Ovary (tissue), 9 donors: ENCODE results near the gene CYS1. TPM values are rescaled to one million over a fixed set of nuclear protein-coding genes. Genes with fewer than 3 reads are reported as not detected.

Source experiments
- DNase-seq, 5 donors: peaks; one replicate each; pipeline ENCODE4 v3.0.0-alpha.2; 2019 to 2020
- H3K27ac ChIP-seq, 2 donors: fragments of 200-600 bp; one replicate each; pipeline versions ENCODE4 v1.5.1 to v1.8.0; 2019 to 2022
- H3K27me3 ChIP-seq: fragments of 200-600 bp; one replicate; pipeline ENCODE4 v1.8.0; 2022
- H3K36me3 ChIP-seq: fragments of 200-600 bp; sonication (generic); one replicate; pipeline ENCODE4 v1.5.1; 2019
- H3K4me1 ChIP-seq: one replicate; pipeline ENCODE4 v1.8.1; 2013; ENCODE audit warnings: mild to moderate bottlenecking, moderate library complexity; ENCODE audit not compliant: insufficient read depth
- H3K4me3 ChIP-seq: fragments of 200-600 bp; sonication (generic); one replicate; pipeline ENCODE4 v1.5.1; 2017
- H3K9me3 ChIP-seq, 2 donors: fragments of 200-600 bp in 1 of 2; sonication (generic) in 1 of 2; one replicate each; pipeline versions ENCODE4 v1.5.1 to v1.8.1; 2013 to 2019; ENCODE audit warnings: mild to moderate bottlenecking in 1 of 2, moderate library complexity in 1 of 2
- CTCF ChIP-seq, 3 donors: fragments of 450-650 bp in 2 of 3; fragments of 200-600 bp in 1 of 3; IDR thresholded peaks; one replicate each; pipeline versions ENCODE4 v1.5.1 to v1.8.0; 2016 to 2022; ENCODE audit warnings: antibody characterized with exemption in 3 of 3, mild to moderate bottlenecking in 1 of 3
- EP300 ChIP-seq: sonication (generic); formaldehyde crosslinking; IDR thresholded peaks from one replicate; pipeline ENCODE4 v1.6.1; 2017; ENCODE audit warnings: antibody characterized with exemption
- POLR2A ChIP-seq: fragments of 450-650 bp; IDR thresholded peaks from one replicate; pipeline ENCODE4 v1.6.1; 2017; ENCODE audit warnings: antibody characterized with exemption, mild to moderate bottlenecking, moderate library complexity
- WGBS, 3 donors: extraction: QIAGEN DNeasy Blood & Tissue Kit in 1 of 3; methylation state at CpG; one replicate each; pipeline versions ENCODE4 v1.1.5 to v1.1.7; 2013 to 2017; 5-methylcytosine and 5-hydroxymethylcytosine counted together
- intact Hi-C, 4 donors: fragments of 100-400 bp; cut with DNase I; formaldehyde crosslinking; loops; one replicate each; pipeline versions ENCODE4 v1.11.0 to v1.15.1; 2022 to 2023
- polyA plus RNA-seq, 2 donors: library from polyadenylated mRNA; stranded (reverse); fragments of 200-250 nt in 1 of 2; fragments of 350-450 nt in 1 of 2; fragmentation: Illumina TruSeq in 1 of 2; extraction: RNeasy Lipid Tissue Mini Kit (QIAGEN cat#74804) in 1 of 2; gene quantifications; one replicate each; pipeline ENCODE4 v1.2.3, GENCODE V29; 2013 to 2014
- total RNA-seq, 7 donors: library from RNA; depleted of rRNA in 2 of 7; stranded (reverse); fragments of >200 nt in 2 of 7; fragmentation: NEBNext Ultra II Directional in 3 of 7; extraction: Animal tissue kit (Norgen Biotek cat#: 25700) in 3 of 7; gene quantifications; one replicate each; pipeline versions ENCODE4 v1.1.0 to v1.2.4, GENCODE V29; 2016 to 2023
- donor health status: DM: no; HTN: no; CAD: no; lungs with moderate emphysema.
- donor health status: DM: no; HTN: no; CAD: no.
- donor health status: Bipolar disorder and iron deficiency.
- donor health status: DM: yes; HTN: yes; CAD: no.
- donor health status: DM: no; HTN: no; CAD: no.
- donor health status: DM: yes; HTN: yes; CAD: no.

CYS1 gene
- total and polyA plus RNA-seq, 9 donors: 5.9 to 21.5 (median 12.0) TPM

DNA sequence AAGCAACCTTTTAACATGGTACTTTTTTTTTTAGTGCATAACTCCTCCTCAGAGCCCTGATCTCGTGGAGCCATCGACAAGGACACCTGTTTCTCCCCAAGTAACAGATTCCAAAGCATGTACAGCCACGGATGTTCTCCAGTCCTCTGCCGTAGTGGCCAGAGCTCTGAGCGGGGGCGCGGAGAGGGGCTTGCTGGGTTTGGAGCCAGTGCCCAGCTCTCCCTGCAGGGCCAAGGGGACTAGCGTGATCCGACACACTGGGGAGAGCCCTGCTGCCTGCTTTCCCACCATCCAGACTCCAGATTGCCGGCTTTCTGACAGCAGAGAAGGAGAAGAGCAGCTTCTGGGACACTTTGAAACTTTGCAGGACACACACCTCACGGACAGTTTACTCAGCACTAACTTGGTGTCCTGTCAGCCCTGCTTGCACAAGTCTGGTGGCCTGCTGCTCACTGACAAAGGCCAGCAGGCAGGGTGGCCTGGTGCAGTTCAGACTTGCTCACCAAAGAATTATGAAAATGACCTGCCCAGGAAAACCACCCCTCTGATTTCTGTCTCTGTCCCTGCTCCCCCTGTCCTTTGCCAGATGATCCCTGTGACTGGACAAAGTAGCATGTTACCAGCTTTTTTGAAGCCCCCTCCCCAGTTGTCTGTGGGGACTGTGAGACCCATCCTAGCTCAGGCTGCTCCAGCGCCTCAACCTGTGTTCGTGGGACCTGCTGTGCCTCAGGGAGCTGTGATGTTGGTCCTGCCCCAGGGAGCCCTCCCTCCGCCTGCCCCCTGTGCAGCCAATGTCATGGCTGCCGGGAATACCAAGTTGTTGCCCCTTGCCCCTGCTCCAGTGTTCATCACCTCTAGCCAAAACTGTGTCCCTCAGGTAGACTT is 32.4 kb downstream of the CYS1 start:
- peaks cover 7% of the 10 kb centered on the region for H3K4me1 ChIP-seq
- DNase-seq: no peak
- no peaks in the 10 kb centered on the region for H3K9me3 ChIP-seq
- intact Hi-C loops: loop anchor here (2.0 to 10.0 kb wide), 4 partner anchors 61 to 1697 kb away; partner anchors contain the start of gene LPIN1 (in 1 of the 4)
- no peak for TF ChIP-seq CTCF (IDR thresholded peaks at IDR 0.05)
- TF ChIP-seq EP300: no peak
- TF ChIP-seq POLR2A: no peak
- no peak overlapping the region for H3K27ac ChIP-seq
- H3K4me3 ChIP-seq: no peak overlapping the region
- H3K27me3 ChIP-seq: no peaks in the 10 kb centered on the region
- 78 to 83% (median 82%) methylated on average over 15 of the region's 15 CpGs for WGBS, 3 donors
- no peaks in the 10 kb centered on the region for H3K36me3 ChIP-seq

DNA sequence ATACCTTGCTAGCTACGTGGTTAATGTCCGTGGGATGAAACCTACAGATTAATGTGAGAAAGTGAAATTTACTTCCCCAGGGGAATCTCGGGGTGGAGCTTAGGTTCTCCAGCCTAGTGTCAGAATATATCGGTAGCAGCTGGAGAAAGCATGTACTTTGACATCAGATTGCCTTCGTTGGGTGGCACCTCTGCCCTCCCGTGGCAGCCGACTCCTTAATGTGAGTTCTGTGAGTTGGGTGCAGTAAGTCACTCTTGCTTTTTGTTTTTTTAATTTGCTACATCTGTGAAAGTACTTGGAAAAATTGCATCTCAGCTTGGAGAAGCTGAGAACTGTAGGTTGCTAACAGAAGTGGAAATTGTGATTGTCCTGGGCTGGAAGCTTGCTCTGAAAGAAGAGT is 33.3 kb downstream of the CYS1 start:
- Histone ChIP-seq H3K27me3 (no peaks in the 10 kb centered on the region), H3K4me1 (peaks cover 10% of the 10 kb centered on the region), H3K4me3 (no peak overlapping the region), H3K9me3 (no peaks in the 10 kb centered on the region), H3K36me3 (no peaks in the 10 kb centered on the region), H3K27ac (no peak overlapping the region)
- intact Hi-C loops: loop anchor here (2.0 to 10.0 kb wide), 3 partner anchors 60 to 1698 kb away; partner anchors contain the start of gene LPIN1 (in 1 of the 4)
- TF ChIP-seq CTCF (IDR thresholded peaks at IDR 0.05): no peak
- TF ChIP-seq EP300: no peak
- TF ChIP-seq POLR2A: no peak
- WGBS, 3 donors: 31 to 40% (median 31%) methylated on average over 7 of the region's 7 CpGs
- no peak for DNase-seq

DNA sequence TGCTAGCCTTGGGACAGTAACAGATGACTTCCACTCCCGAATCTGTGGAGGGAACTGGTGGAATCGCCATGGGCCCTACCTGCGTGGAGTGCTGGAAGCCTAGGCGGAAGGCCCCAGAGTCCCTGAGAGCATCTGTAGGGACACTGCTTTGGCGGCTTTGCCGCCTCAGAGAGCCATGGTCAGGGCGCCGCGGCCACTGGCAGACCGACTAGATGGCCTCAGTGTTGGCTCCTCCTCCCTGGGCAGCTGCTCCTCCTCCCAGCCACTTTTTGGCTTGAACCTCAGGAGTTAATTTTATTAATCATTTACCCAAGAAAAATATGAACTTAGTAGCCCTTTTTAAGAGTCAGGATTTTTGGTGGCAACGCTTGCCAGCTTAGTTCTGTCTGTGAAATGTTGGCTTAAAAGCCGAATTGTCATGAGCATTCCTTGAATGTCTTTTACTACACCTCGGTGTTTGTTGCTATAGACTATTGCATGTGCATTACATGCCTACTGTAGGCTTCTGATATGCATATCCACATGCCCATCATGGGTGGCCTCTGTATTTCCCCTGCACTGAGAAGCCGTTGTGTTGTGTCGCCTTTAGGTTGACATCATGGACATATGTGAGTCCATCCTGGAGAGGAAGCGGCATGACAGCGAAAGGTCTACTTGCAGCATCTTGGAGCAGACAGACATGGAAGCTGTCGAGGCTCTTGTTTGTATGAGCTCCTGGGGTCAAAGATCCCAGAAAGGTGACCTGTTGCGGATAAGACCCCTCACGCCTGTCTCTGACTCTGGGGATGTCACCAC is 34.5 kb downstream of the CYS1 start:
- H3K27me3 ChIP-seq: no peaks in the 10 kb centered on the region
- peak overlapping the region; percentile 98 to 99 for H3K27ac ChIP-seq
- H3K4me1 ChIP-seq: peaks cover 14% of the 10 kb centered on the region
- TF ChIP-seq EP300 (no peak), CTCF (IDR thresholded peaks at IDR 0.05) (no peak), POLR2A (no peak)
- DNase-seq: peak in 4 of 5 donors; percentile 43 to 62 (median 58)
- intact Hi-C loops: loop anchor here (2.0 to 10.0 kb wide), 4 partner anchors 35 to 1699 kb away; partner anchors contain the start of gene LPIN1 (in 1 of the 4)
- H3K4me3 ChIP-seq: no peak overlapping the region
- H3K36me3 ChIP-seq: no peaks in the 10 kb centered on the region
- 67 to 68% (median 68%) methylated on average over 20 of the region's 20 CpGs for WGBS, 3 donors
- H3K9me3 ChIP-seq: no peaks in the 10 kb centered on the region

- TF ChIP-seq CTCF (IDR thresholded peaks at IDR 0.05) (no peak), POLR2A (peak; percentile 69), EP300 (peak; percentile 90)
- 1 to 2% (median 1%) methylated on average over 67 to 90 of the region's 90 CpGs for WGBS, 3 donors
- Histone ChIP-seq H3K4me1 (peaks cover 20% of the 10 kb centered on the region), H3K4me3 (peak overlapping the region; percentile 83), H3K27me3 (no peaks in the 10 kb centered on the region), H3K27ac (peak overlapping the region; percentile 98 to 99), H3K9me3 (no peaks in the 10 kb centered on the region), H3K36me3 (no peaks in the 10 kb centered on the region)
- DNase-seq: peak; percentile 98 to 100 (median 100)
- intact Hi-C loops: loop anchor here in 2 of 4 donors (2.0 to 10.0 kb wide), 2 partner anchors 33 to 1701 kb away; partner anchors contain the start of gene LPIN1 (in 1 of the 2)
Observed at GRCh38 chr2:10043906-10044601, 36.2 kb downstream of the CYS1 start.
